HEK293 (cell line): ENCODE results near the gene TTC33.

Source experiments
- CTCF ChIA-PET: fragments of 350-600 bp; formaldehyde crosslinking; extraction: SDS; loops from one replicate; lab custom pipeline; 2021; ENCODE audit warnings: antibody characterized with exemption; lab: Yijun Ruan, JAX
- POLR2A ChIA-PET: fragments of 300-600 bp; formaldehyde crosslinking; extraction: SDS; loops from one replicate; lab custom pipeline; 2020; ENCODE audit warnings: antibody characterized with exemption, inconsistent platforms; lab: Yijun Ruan, JAX
- H3K27ac ChIP-seq: fragments of 200-500 bp; sonication (Bioruptor generic); 2 replicates; pipeline ENCODE4 v1.5.1; 2014; ENCODE audit warnings: low read depth, low read length, control low read depth, inconsistent platforms; ENCODE audit errors: extremely low read depth
- H3K36me3 ChIP-seq, 2 experiments: fragments of 200-500 bp in 1 of 2; sonication (Bioruptor generic) in 1 of 2; 1 replicate in 1 of 2; 2 replicates in 1 of 2; pipeline ENCODE4 v1.5.1; 2014 to 2017; ENCODE audit warnings: inconsistent platforms in 2 of 2, low read length in 2 of 2; ENCODE audit not compliant: control insufficient read depth in 2 of 2, insufficient read depth in 1 of 2
- H3K4me1 ChIP-seq: fragments of 200-500 bp; sonication (Bioruptor generic); 2 replicates; pipeline ENCODE4 v1.5.1; 2014; ENCODE audit warnings: mild to moderate bottlenecking, low read length, inconsistent platforms; ENCODE audit not compliant: control insufficient read depth, insufficient read depth
- H3K4me3 ChIP-seq: 2 replicates; pipeline ENCODE4 v1.5.1; 2011; ENCODE audit warnings: low read depth, mild to moderate bottlenecking, control low read depth, low read length, moderate library complexity
- H3K9me3 ChIP-seq: fragments of 200-500 bp; sonication (Bioruptor generic); 2 replicates; pipeline ENCODE4 v1.5.1; 2014; ENCODE audit warnings: low read depth, low read length, inconsistent platforms; ENCODE audit not compliant: control insufficient read depth, insufficient read depth
- GFI1B ChIP-seq: fragments of 450-650 bp; formaldehyde crosslinking; IDR thresholded peaks from 2 replicates; pipeline ENCODE4 v1.5.1; 2016; ENCODE audit warnings: missing biosample characterization, missing genetic modification characterization
- KLF16 ChIP-seq: fragments of 450-650 bp; formaldehyde crosslinking; IDR thresholded peaks from 2 replicates; pipeline ENCODE4 v1.5.1; 2017; ENCODE audit warnings: missing biosample characterization, missing genetic modification characterization
- PRDM1 ChIP-seq: fragments of 450-650 bp; formaldehyde crosslinking; IDR thresholded peaks from 2 replicates; pipeline ENCODE4; 2016; ENCODE audit warnings: missing biosample characterization, missing genetic modification characterization
- REPIN1 ChIP-seq: fragments of 450-650 bp; formaldehyde crosslinking; IDR thresholded peaks from 2 replicates; pipeline ENCODE4 v1.5.1; 2017; ENCODE audit warnings: missing biosample characterization, missing genetic modification characterization, low read depth
- SALL2 ChIP-seq: fragments of 450-650 bp; formaldehyde crosslinking; IDR thresholded peaks from 2 replicates; pipeline ENCODE4 v1.5.0; 2017; ENCODE audit warnings: missing biosample characterization, mild to moderate bottlenecking, missing genetic modification characterization, borderline replicate concordance
- ZFP3 ChIP-seq: fragments of 450-650 bp; formaldehyde crosslinking; IDR thresholded peaks from 2 replicates; pipeline ENCODE4 v1.5.1; 2016; ENCODE audit warnings: low read depth, missing biosample characterization, missing genetic modification characterization
- ZIC2 ChIP-seq: fragments of 450-650 bp; formaldehyde crosslinking; IDR thresholded peaks from 2 replicates; pipeline ENCODE4 v1.5.1; 2016; ENCODE audit warnings: missing biosample characterization, missing genetic modification characterization
- ZNF121 ChIP-seq: fragments of 450-650 bp; formaldehyde crosslinking; IDR thresholded peaks from 2 replicates; pipeline ENCODE4 v1.5.1; 2016; ENCODE audit warnings: missing biosample characterization, missing genetic modification characterization
- ZNF133 ChIP-seq: fragments of 450-650 bp; formaldehyde crosslinking; IDR thresholded peaks from 2 replicates; pipeline ENCODE4 v1.5.1; 2016; ENCODE audit warnings: missing biosample characterization, missing genetic modification characterization
- ZNF157 ChIP-seq: fragments of 450-650 bp; formaldehyde crosslinking; IDR thresholded peaks from 2 replicates; pipeline ENCODE4 v1.5.1; 2016; ENCODE audit warnings: missing biosample characterization, missing genetic modification characterization
- ZNF223 ChIP-seq: fragments of 450-650 bp; formaldehyde crosslinking; IDR thresholded peaks from 2 replicates; pipeline ENCODE4 v1.5.1; 2016; ENCODE audit warnings: missing biosample characterization, missing genetic modification characterization
- ZNF24 ChIP-seq: fragments of 450-650 bp; formaldehyde crosslinking; IDR thresholded peaks from 2 replicates; pipeline ENCODE4 v1.5.1; 2016; ENCODE audit warnings: missing biosample characterization, missing genetic modification characterization
- ZNF248 ChIP-seq: fragments of 450-650 bp; formaldehyde crosslinking; IDR thresholded peaks from 2 replicates; pipeline ENCODE4 v1.5.1; 2017; ENCODE audit warnings: missing biosample characterization, missing genetic modification characterization
- ZNF292 ChIP-seq: fragments of 450-650 bp; formaldehyde crosslinking; IDR thresholded peaks from 2 replicates; pipeline ENCODE4 v1.5.1; 2016; ENCODE audit warnings: low read depth, missing biosample characterization, missing genetic modification characterization, borderline replicate concordance
- ZNF37A ChIP-seq: fragments of 450-650 bp; IDR thresholded peaks from 2 replicates; pipeline ENCODE4 v1.5.1; 2018; ENCODE audit warnings: missing biosample characterization, missing genetic modification characterization
- ZNF404 ChIP-seq: fragments of 450-650 bp; formaldehyde crosslinking; IDR thresholded peaks from 2 replicates; pipeline ENCODE4 v1.5.1; 2017; ENCODE audit warnings: missing biosample characterization, missing genetic modification characterization
- ZNF560 ChIP-seq: fragments of 450-650 bp; formaldehyde crosslinking; IDR thresholded peaks from 2 replicates; pipeline ENCODE4 v1.5.1; 2017; ENCODE audit warnings: missing biosample characterization, missing genetic modification characterization, borderline replicate concordance
- ZNF596 ChIP-seq: fragments of 450-650 bp; IDR thresholded peaks from 2 replicates; pipeline ENCODE4 v1.5.0; 2018; ENCODE audit warnings: missing biosample characterization, mild to moderate bottlenecking, missing genetic modification characterization, moderate library complexity
- ZNF600 ChIP-seq: fragments of 450-650 bp; formaldehyde crosslinking; IDR thresholded peaks from 2 replicates; pipeline ENCODE4 v1.5.1; 2016; ENCODE audit warnings: missing biosample characterization, missing genetic modification characterization
- ZNF654 ChIP-seq: fragments of 450-650 bp; formaldehyde crosslinking; IDR thresholded peaks from 2 replicates; pipeline ENCODE4 v1.5.1; 2016; ENCODE audit warnings: low read depth, missing biosample characterization, missing genetic modification characterization
- ZNF658 ChIP-seq: fragments of 450-650 bp; formaldehyde crosslinking; IDR thresholded peaks from 2 replicates; pipeline ENCODE4; 2016; ENCODE audit warnings: missing biosample characterization, missing genetic modification characterization
- ZNF670 ChIP-seq: fragments of 450-650 bp; formaldehyde crosslinking; IDR thresholded peaks from 2 replicates; pipeline ENCODE4 v1.5.1; 2016; ENCODE audit warnings: missing biosample characterization, missing genetic modification characterization, low read depth
- ZNF701 ChIP-seq: fragments of 450-650 bp; formaldehyde crosslinking; IDR thresholded peaks from 2 replicates; pipeline ENCODE4 v1.5.1; 2016; ENCODE audit warnings: missing biosample characterization, missing genetic modification characterization
- ZNF843 ChIP-seq: fragments of 450-650 bp; formaldehyde crosslinking; IDR thresholded peaks from 2 replicates; pipeline ENCODE4 v1.5.1; 2016; ENCODE audit warnings: missing biosample characterization, missing genetic modification characterization
- TF ChIP-seq, protein P1 (sequence below): fragments of 450-650 bp; formaldehyde crosslinking; IDR thresholded peaks from 2 replicates; pipeline ENCODE4 v1.5.1; 2016; ENCODE audit warnings: missing biosample characterization, missing genetic modification characterization, borderline replicate concordance
- TF ChIP-seq, protein P2 (sequence below): fragments of 450-650 bp; formaldehyde crosslinking; IDR thresholded peaks from 2 replicates; pipeline ENCODE4 v1.5.1; 2016; ENCODE audit warnings: missing biosample characterization, missing genetic modification characterization
- TF ChIP-seq, protein P3 (sequence below): fragments of 450-650 bp; formaldehyde crosslinking; optimal IDR thresholded peaks from 2 replicates; pipeline ENCODE3; 2016; ENCODE audit warnings: missing biosample characterization, mild to moderate bottlenecking, missing genetic modification characterization
- TF ChIP-seq, protein P4 (sequence below): fragments of 450-650 bp; formaldehyde crosslinking; IDR thresholded peaks from 2 replicates; pipeline ENCODE4 v1.5.1; 2016; ENCODE audit warnings: missing biosample characterization, missing genetic modification characterization
- TF ChIP-seq, protein P5 (sequence below): fragments of 450-650 bp; formaldehyde crosslinking; IDR thresholded peaks from 2 replicates; pipeline ENCODE4 v1.5.1; 2016; ENCODE audit warnings: missing biosample characterization, missing genetic modification characterization

Gene TTC33

DNA sequence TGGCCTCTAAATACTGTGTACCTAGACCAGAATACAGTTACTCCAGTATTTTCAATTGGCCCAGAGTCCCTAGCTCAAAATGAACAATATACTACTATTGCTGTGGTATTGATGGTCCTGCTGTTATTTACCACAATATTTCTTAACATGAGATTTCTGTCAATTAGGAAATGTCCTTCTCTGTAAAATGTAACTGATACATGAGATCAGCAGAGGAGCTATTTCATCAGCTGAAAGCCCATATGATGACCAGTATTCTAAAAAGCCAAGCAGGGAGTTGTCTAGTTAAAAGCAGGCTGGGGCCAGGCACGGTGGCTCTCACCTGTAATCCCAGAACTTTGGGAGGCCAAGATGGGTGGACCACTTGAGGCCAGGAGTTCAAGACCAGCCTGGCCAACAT, 263.7 kb downstream of the TTC33 start:
- ChIA-PET CTCF (interaction anchor here (0.6 to 0.7 kb wide), 2 partner anchors 142 to 541 kb away, joined by 3 to 4 read pairs; no protein-coding TSS in a partner anchor), POLR2A (no interaction called here)
- no peaks in the 10 kb centered on the region for H3K4me1 ChIP-seq
- H3K36me3 ChIP-seq = no peaks in the 10 kb centered on the region
- no peak overlapping the region for H3K27ac ChIP-seq
- H3K4me3 ChIP-seq = no peak overlapping the region
- H3K9me3 ChIP-seq = no peaks in the 10 kb centered on the region; the same call in 1 of the 2 replicates
- no peak for TF ChIP-seq ZNF843
- no peak for TF ChIP-seq GFI1B (tag by site-specific recombination)
- no peak for TF ChIP-seq ZNF133
- no peak for TF ChIP-seq ZNF121 (tag by site-specific recombination)
- TF ChIP-seq ZNF596 = no peak
- no peak for TF ChIP-seq ZNF658
- no peak for TF ChIP-seq ZNF292 (tag by site-specific recombination)
- TF ChIP-seq ZFP3 = no peak
- no peak for TF ChIP-seq ZNF157 (tag by site-specific recombination)
- TF ChIP-seq, protein P1, sequence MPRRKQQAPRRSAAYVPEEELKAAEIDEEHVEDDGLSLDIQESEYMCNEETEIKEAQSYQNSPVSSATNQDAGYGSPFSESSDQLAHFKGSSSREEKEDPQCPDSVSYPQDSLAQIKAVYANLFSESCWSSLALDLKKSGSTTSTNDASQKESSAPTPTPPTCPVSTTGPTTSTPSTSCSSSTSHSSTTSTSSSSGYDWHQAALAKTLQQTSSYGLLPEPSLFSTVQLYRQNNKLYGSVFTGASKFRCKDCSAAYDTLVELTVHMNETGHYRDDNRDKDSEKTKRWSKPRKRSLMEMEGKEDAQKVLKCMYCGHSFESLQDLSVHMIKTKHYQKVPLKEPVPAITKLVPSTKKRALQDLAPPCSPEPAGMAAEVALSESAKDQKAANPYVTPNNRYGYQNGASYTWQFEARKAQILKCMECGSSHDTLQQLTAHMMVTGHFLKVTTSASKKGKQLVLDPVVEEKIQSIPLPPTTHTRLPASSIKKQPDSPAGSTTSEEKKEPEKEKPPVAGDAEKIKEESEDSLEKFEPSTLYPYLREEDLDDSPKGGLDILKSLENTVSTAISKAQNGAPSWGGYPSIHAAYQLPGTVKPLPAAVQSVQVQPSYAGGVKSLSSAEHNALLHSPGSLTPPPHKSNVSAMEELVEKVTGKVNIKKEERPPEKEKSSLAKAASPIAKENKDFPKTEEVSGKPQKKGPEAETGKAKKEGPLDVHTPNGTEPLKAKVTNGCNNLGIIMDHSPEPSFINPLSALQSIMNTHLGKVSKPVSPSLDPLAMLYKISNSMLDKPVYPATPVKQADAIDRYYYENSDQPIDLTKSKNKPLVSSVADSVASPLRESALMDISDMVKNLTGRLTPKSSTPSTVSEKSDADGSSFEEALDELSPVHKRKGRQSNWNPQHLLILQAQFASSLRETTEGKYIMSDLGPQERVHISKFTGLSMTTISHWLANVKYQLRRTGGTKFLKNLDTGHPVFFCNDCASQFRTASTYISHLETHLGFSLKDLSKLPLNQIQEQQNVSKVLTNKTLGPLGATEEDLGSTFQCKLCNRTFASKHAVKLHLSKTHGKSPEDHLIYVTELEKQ (tag by site-specific recombination) = no peak
- TF ChIP-seq ZNF223 (tag by site-specific recombination) = no peak
- no peak for TF ChIP-seq SALL2
- no peak for TF ChIP-seq ZNF670 (tag by site-specific recombination)
- no peak for TF ChIP-seq ZIC2 (tag by site-specific recombination)
- TF ChIP-seq ZNF560 (tag by site-specific recombination) = no peak
- TF ChIP-seq, protein P2, sequence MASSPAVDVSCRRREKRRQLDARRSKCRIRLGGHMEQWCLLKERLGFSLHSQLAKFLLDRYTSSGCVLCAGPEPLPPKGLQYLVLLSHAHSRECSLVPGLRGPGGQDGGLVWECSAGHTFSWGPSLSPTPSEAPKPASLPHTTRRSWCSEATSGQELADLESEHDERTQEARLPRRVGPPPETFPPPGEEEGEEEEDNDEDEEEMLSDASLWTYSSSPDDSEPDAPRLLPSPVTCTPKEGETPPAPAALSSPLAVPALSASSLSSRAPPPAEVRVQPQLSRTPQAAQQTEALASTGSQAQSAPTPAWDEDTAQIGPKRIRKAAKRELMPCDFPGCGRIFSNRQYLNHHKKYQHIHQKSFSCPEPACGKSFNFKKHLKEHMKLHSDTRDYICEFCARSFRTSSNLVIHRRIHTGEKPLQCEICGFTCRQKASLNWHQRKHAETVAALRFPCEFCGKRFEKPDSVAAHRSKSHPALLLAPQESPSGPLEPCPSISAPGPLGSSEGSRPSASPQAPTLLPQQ (tag by site-specific recombination) = no peak
- no peak for TF ChIP-seq ZNF654
- no peak for TF ChIP-seq REPIN1 (tag by site-specific recombination)
- TF ChIP-seq, all 188 proteins: peak for 0

DNA sequence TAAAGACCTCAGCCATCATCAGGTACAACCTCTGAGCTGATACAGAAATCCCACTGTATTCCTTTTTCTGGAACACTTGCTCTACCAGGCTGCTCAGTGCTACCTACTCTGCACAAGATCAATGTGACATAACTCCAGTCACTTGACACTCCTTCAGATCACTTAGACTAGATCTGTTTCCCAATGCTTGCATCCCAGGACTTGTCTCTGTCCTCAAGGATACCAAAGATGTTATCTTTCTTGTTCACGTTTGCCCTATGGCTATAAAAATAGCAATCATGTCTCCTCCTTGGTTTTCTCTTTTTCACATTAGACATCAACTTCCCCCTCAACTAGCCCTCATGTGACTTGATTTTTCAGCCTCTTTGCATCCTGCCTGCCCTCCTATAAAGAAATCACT, 264.1 kb downstream of the TTC33 start:
- H3K4me3 ChIP-seq = no peak overlapping the region
- no peaks in the 10 kb centered on the region; the same call in 1 of the 2 replicates for H3K9me3 ChIP-seq
- H3K27ac ChIP-seq = no peak overlapping the region
- POLR2A ChIA-PET = no interaction called here
- CTCF ChIA-PET = interaction anchor here (0.6 to 0.7 kb wide), 2 partner anchors 143 to 541 kb away, joined by 3 to 4 read pairs; no protein-coding TSS in a partner anchor
- H3K4me1 ChIP-seq = no peaks in the 10 kb centered on the region
- no peaks in the 10 kb centered on the region for H3K36me3 ChIP-seq
- TF ChIP-seq ZNF600 (tag by site-specific recombination) (no peak), ZNF248 (tag by site-specific recombination) (no peak), ZNF404 (no peak), ZNF24 (tag by site-specific recombination) (no peak), ZNF37A (tag by site-specific recombination) (no peak), ZNF701 (tag by site-specific recombination) (no peak), ZNF223 (tag by site-specific recombination) (no peak), ZNF133 (no peak), PRDM1 (tag by site-specific recombination) (no peak), ZNF596 (no peak), KLF16 (tag by site-specific recombination) (no peak)
- TF ChIP-seq, protein P3, sequence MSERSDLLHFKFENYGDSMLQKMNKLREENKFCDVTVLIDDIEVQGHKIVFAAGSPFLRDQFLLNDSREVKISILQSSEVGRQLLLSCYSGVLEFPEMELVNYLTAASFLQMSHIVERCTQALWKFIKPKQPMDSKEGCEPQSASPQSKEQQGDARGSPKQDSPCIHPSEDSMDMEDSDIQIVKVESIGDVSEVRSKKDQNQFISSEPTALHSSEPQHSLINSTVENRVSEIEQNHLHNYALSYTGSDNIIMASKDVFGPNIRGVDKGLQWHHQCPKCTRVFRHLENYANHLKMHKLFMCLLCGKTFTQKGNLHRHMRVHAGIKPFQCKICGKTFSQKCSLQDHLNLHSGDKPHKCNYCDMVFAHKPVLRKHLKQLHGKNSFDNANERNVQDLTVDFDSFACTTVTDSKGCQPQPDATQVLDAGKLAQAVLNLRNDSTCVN = no peak
- TF ChIP-seq, protein P4, sequence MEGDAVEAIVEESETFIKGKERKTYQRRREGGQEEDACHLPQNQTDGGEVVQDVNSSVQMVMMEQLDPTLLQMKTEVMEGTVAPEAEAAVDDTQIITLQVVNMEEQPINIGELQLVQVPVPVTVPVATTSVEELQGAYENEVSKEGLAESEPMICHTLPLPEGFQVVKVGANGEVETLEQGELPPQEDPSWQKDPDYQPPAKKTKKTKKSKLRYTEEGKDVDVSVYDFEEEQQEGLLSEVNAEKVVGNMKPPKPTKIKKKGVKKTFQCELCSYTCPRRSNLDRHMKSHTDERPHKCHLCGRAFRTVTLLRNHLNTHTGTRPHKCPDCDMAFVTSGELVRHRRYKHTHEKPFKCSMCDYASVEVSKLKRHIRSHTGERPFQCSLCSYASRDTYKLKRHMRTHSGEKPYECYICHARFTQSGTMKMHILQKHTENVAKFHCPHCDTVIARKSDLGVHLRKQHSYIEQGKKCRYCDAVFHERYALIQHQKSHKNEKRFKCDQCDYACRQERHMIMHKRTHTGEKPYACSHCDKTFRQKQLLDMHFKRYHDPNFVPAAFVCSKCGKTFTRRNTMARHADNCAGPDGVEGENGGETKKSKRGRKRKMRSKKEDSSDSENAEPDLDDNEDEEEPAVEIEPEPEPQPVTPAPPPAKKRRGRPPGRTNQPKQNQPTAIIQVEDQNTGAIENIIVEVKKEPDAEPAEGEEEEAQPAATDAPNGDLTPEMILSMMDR (tag by site-specific recombination) = no peak
- TF ChIP-seq, protein P5, sequence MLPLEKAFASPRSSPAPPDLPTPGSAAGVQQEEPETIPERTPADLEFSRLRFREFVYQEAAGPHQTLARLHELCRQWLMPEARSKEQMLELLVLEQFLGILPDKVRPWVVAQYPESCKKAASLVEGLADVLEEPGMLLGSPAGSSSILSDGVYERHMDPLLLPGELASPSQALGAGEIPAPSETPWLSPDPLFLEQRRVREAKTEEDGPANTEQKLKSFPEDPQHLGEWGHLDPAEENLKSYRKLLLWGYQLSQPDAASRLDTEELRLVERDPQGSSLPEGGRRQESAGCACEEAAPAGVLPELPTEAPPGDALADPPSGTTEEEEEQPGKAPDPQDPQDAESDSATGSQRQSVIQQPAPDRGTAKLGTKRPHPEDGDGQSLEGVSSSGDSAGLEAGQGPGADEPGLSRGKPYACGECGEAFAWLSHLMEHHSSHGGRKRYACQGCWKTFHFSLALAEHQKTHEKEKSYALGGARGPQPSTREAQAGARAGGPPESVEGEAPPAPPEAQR (tag by site-specific recombination) = no peak
